HG03103 (cell line): Measurements from ENCODE around the gene GUCY2F.

Experiments
- ATAC-seq: cut with Tn5 transposase; IDR thresholded peaks from one replicate; pipeline ENCODE4 v1.9.1; 2021; ENCODE audit warnings: low read depth; ENCODE audit not compliant: unreplicated experiment

GUCY2F gene

DNA sequence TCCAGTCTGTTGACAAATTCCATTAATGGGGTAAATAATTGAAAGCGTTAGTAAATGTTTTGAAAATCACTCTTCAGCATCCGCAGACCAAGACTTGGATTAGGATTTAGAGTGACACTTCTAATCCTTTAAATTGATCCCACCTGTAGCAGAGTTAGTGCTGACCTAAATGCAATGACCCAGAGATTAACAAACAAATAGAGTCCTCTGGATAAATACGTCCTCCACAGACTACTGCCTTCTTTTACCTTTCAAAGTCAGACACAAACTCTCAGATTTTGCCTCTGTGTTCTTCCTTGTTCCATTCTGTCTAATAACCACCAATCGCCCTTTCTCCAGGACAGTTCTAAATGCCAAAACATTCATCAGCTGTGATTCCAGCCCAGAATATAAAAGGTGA, at the start of gene GUCY2F:
Gene GUCY2F, minus strand, starts transcription at position 101 of the 400 bp plus-strand sequence. CDS start 6,150 bp downstream, outside the sequence.
- ATAC-seq: no peak

DNA sequence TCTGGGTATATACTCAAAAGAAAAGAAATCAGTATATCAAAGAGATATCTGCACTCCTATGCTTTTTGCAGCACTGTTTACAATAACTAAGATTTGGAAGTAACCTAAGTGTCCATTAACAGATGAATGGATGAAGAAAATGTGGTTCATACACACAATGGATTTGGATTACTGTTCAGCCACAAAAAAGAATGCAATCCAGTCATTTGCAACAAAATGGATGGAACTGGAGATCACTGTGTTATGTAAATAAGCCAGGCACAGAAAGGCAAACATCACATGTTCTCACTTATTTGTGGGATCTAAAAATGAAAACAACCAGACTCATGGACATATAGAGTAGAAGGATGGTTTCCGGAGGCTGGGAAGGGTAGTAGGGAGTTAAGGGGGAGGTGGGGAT, 37.1 kb upstream of the GUCY2F start:
- no peak for ATAC-seq

DNA sequence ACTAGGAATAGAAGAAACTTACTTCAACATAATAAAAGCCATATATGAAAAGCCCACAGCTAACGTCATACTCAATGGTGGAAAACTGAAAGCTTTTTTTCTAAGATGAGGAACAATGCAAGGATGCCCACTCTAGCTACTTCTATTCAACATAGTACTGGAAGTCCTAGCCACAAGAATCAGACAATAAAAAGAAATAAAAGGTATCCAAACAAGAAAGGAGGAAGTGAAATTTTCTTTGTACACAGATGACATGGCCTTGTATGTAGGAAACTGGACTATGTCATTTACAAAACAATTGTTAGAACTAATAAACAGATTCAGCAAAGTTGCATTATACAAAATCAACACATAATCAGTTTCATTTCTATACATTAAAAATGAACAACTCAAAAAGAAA, 29.2 kb upstream of the GUCY2F start:
- no peak for ATAC-seq

DNA sequence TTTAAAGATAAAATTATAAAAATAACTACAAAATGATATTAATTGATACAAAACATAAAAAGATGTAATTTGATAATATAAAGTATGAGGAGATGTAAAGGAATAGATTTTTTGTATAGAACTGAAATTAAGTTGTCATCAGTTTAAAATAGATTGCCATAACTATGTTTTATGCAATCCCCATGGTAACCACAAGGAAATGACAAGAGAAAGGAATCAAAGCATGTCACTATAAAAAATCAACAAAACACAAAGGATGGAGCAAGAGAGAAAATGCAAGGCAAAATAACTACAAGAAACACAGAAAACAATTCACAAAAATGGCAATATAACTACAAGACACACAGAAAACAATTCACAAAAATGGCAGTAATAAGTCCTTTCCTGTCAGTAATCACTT, 27.0 kb upstream of the GUCY2F start:
- no peak for ATAC-seq

DNA sequence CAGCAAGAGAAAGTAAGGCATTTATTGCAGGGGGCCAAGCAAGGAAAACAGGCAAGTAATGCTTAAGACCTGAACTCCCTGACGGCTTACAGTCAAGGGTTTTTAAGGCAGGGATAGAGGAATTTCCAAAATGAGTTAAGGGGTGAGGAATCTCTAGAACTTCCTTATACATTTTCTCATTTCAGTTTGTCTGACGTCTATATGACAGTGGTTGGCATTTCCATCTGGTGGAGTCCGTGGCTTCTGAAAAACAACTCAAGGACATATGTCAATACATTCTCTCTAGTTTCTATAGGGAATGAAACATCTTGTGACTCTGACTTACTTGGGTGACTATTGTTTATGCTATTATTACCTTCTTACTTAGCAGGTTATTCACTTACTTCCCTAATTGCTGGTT, 19.3 kb upstream of the GUCY2F start:
- no peak for ATAC-seq

DNA sequence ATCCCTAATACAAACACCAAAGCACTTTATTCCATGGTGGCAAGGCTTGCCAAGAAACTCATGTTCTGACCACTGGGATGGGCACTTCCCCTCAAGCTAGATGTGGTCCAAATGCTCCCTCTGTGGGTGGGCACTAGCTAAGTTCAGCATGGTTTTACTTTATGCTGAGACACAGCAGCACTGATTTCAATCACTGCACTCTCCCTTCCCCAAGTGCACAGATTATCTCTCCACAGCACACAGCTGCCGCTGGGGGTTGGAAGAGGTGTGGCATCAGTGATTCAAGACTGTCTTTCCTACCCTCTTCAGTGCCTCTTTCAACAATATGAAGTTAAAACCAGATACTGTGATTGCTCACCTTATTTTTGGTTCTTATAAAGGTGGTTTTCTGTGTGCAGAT, 16.5 kb upstream of the GUCY2F start:
- ATAC-seq: no peak

DNA sequence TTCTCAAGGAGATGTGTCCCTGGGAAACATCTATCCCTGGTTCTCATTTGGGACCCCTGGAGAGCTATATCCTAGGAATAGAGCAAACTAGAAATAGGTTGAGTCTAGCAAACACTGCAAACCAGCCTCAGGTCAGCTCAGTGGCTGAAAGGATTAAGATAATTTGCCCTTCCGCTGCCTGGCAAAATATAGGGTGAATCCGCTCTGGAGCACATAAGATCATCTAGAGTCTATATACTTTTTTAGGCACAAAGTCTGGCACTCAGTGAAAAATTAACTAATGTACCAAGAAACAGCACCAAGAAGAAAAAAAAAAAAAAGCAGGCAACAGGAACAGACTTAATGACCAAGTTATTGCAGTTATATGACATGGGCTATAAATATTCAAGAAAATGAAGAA, 7.3 kb upstream of the GUCY2F start:
- no peak for ATAC-seq

DNA sequence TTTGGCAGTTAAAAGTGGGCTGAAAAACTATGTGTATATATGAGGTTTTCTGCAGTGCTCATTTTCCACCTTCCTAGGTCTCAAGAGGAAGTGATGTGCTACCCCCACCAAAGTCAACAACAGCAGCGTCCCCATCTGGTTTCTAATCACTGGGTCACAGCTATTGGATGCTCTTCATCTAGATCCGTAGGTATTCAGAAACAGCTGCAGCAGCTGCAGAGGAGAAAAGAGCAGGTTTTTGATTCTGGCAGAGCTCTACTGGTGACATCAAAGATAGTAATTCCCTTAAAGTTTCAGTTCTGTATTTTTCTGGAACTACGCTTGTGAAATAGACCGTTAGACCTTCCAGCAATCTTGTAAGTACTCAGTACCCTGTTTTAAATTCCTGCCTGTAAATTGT, 5.8 kb upstream of the GUCY2F start:
- peak; percentile 78 for ATAC-seq

DNA sequence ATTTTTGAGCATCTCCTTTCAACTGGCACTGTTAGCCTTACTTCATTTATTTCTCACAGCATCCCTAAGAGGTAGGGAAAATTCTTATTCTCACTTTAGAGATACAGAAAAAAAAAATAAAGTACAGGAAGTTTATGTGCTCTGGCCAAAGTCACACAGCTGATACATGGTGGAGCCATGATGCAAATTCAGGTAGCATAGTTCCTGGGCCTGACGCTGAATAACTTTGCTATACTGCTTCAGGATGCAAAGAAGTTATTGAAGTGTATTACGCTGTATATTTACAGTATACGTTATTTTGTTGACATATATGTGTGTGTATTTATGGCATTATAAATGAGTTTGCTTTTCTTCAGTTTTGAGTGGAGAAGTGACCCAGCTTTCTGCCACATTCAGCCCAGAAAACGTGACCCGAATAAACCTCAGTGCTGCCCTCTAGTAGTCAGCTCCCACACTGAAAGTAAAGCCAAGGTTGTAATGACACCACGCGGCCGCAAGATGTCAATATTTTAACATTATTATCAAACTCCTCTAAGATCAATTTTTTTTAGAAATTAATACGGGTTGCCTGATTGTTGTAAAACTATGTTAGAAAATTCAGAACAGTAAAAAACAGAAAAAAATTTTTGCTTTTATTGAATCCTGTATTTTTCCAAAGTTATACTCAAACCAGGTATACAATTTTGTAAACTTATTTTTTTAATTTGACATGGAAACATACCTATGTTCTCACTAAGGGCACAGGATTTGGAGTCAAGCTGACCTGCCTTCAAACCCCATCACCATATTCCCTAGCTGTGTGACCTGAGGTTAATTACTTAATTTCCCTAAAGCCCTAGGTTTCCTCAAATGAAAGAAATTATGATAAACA, 3.8 kb upstream of the GUCY2F start:
- no peak for ATAC-seq

DNA sequence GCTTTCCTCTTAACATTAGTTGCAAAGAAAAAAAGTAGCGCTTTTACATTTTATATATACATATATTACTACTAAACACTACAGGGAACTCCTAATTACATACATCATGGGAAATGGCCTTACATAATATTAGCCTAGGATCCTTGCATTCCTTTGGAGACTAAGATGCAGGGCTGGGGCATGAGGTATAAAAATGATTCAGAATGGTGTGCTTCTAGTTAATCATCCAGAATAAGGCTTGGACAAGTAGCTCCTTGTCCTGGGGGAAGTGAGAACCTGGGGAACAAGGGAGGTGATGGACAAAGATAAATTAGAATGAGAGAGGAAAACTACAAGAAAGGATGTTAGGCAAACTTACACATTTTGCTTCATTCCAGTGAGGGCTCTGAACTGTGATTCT, 3.0 kb upstream of the GUCY2F start:
- no peak for ATAC-seq

DNA sequence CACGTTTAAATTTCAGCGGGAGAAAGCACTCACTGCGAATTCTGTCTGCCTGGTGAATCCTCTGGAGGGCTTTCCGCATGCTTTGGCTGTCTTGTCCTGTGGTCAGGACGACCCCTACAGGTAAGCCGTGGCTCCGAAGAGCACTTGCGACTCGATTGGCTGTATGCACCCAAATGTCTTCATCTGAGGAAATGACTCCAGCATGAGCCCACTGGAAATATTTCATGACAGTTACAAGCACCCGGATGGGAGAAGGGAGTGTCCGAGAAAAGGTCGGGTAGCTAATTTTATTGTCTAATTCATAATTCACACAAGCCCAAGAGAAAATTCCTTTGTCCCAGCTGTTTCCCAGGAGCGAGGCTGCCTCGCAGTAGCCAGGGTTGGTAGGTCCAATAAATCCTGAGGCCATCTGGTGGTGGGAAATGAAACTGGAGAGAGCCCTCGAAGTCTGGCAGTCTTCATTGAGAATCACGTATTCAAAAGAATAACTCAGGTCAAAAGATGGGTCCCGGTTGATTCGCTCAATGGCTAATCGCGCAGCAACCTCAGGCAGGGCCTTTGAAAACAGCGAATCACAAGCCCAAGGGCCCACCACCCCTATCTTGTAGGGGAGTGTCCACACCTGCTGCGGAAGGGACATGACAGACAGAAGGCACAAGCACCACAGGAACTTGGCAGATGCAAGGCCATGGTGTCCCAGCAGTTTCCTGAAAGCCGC, 6.6 kb downstream of the GUCY2F start:
- peak; percentile 55 for ATAC-seq

DNA sequence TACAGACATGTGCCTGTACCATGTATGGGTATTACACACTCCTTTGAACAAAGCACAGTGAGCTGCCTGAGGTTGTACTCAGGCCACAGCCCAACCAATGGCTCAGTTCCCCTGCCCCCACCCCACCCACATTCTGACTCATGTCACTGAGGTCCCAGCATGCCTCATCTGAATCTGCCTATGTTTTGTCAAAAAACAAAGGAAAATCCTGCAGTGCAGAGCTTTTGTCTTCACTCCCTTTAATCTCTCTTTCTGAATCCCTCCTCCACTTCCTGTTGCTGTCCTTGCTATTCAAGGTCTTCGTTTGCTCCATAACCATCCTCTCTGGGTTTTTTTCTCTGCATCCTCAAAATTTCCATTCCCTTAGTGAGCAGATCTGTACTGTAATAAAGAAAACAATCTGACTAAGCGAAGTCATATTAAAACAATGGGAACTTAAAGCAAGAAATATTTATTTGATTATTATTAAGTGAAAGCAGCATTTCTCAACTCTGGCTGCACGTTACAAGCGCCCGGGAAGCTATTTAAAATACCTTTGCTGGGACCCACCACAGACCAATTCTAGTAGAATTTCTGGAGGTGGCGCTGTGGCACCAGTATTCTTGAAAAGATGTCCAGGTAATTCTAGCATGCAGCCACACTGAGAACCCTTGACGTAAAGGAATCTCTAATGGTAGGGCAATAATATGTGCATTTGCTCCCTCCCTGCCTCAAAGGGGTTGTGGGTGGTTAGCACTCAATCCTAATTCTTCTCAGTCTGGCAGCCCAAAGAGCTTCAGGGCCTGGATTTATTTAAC, 8.7 kb downstream of the GUCY2F start:
- no peak for ATAC-seq

DNA sequence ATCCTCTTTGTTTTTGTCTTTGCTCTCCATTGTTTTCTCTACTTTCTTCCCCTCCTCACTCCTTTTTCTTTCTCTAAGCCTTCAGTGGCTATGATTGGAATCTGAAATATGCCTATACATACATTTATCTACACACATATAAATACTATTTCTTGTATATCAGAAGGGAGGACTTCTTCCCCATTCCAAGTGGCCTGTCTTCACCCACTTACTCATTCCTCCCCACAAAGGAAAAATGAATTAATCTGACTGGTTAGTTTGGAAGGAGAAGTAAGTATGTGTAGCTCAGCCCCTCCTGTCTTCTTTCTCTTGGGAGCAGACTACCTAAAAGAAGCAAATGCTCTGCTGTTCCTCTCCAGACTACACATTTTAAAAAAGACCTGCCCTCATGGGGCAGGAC, 17.7 kb downstream of the GUCY2F start:
- ATAC-seq: no peak

DNA sequence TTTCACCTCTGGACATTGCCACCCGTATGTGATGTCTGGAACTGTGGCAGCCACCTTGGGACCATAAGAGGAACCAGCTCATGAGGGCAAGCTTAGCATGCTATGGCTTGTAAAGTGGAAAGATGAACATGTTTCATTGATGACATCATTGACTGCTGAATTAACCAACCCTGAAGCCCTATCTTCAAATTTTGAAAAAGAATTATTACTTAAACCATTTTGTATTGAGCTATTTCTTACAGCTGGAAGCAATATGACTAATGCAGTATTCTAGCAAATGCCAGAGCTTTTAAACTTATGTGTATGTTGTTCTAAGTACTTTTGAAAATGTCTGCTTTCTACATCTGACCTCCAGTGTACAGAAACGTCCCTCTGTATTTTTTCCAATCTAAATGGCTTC, 18.1 kb downstream of the GUCY2F start:
- ATAC-seq: no peak

DNA sequence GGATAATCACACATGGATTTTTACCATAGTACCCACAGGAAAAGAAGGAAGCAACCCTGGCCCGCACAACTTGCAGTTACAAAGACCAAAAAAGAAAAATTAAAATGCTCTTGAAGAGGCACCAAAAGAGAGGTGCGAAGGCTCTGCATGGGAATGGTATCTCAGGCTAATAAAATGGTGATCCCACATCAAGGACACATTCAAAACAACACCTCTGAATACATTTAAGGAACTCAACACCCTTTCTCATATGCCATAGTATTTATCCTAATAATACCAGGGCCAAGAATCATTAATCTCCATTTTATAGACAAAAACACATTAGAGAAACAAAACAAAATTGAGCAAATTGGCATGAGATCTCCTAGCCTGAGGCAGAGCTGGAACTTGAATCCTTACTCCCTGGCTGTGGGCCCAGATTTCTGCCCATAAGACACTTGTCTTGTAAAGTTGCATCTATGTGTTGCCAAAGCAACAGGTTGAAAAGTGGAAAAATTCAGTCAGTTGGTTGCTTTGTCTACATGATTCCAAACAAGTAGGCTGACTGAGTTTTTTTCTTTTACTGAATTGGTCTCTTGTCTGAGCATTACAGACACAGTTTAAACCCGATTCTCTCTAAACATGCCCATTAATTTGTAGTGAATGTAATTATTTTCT, 33.5 kb downstream of the GUCY2F start:
- no peak for ATAC-seq

DNA sequence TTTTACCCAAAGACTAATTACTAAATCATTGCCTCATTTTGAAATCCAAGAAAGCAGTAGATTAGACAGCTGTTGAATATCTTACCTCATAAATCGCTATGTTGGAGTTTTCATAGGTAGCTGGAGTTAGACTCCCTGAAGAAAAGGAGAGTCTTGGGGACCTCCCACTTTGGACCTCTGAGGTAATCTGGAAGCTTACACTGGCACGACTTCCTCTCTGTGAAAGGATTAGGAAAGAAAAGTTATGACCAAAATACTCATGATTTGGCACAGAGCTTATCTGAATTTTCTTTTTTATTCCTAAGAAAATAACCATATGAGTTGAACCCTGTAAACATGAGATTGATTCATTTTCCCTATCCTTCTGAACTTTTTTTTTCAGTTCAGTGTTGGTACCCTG, 40.6 kb downstream of the GUCY2F start:
- ATAC-seq: no peak

DNA sequence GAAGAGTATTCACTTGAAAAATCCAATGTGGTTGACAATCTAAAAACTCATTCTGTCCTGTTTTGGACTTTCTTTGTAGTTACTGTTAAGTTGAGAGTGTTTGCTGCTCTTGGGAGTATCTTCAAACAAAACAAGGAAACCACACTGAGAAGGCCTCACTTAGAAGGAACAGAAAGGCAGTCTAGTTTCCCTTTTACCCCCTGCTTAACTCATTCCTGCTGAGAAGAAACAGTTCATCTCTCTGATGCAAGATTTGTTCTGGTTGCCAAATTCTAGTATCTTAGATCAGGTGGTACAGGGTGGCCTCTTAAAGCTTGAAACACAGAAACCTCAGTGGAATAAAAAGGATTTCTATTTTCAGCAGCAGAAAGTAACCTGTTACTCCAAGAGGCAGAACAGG, 41.4 kb downstream of the GUCY2F start:
- ATAC-seq: peak; percentile 84

DNA sequence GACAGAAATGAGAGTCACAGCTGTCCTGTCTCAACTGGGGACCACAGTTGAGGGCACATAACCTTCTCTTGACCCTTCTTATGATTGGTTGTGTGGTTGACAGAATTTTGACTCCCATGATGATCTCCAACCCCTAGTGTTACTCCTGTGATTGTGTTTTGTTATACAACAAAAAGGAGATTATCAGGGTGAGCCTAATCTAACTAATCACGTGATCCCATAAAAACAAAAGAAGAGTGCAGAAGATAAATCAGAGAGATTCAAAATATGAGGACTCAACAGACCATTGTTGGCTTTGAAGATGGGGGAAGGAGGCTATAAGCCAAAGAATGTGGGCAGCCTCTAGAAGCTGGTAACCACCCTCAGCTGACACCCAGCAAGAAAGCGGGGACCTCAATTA, 72.7 kb downstream of the GUCY2F start:
- ATAC-seq: no peak

DNA sequence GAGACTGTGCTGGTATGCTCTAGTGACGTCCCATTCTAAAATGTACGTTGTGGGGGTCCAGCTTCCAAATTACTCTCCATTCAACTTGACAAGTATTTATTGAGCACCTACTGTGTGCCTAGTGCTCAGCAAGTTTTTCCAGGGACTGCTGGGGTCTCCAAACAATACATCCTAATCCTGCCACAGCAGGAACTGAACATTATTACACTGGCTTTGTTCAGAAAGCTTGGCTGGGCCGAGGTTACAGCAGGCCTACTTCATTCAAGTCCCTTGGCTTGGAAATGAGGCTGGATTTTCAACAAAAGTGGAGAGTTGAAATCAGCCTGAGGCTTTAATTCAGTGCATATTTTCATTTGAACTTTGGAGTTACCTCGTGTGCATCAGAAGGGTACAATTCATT, 78.0 kb downstream of the GUCY2F start:
- ATAC-seq: no peak

DNA sequence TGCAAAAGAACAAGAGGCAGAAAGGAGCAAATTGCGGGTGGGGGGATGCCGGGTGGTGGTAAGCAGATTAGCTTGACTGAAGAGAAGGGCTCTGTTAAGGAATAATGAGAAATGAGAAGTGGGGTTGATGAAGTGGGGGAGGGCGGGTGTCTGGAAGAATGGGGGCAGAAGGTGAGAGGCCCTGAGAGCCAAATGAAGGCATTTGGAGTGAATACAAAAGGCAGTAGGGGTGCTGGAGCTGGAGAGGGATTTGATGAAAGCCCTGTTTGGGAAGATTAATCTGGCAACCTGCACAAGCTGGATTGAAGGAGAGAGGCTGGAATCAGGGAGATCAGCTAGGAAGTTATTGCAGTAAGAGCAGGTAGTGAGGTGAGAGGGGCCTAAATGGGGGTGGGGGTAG, 82.1 kb downstream of the GUCY2F start:
- no peak for ATAC-seq

DNA sequence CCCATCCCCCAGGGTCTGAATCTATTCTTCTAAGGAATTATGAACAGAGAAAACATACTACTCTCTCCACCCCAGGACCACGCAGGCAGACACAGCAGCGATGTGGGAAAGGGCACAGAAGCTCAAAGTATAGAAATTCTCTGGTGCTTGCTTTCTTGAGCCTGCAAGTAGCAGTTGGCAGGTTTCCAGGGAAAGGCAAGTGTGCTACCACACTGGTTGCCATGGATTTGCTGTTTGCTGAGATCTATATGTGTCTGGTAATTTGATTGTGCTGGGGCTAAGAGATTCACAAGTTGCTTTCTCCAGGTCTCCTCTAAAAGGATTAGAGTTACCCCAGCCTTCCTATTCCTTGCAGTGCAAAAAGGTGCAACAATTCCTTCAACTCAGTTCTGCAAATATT, 83.1 kb downstream of the GUCY2F start:
- no peak for ATAC-seq
